ENCODE data around the gene MUC5AC. TPM values are rescaled to one million over a fixed set of nuclear protein-coding genes. Genes with fewer than 3 reads are reported as not detected.

Gene MUC5AC
- polyA plus RNA-seq, 1 donor (not counting 4 experiments of a cell fraction or from before 2014, with no cell fraction given), result not detected

- FAIRE-seq, result no peak
These were observed 70.5 kb downstream of the MUC5AC start for GRCh38 chr11:1228101-1228821.

DNA sequence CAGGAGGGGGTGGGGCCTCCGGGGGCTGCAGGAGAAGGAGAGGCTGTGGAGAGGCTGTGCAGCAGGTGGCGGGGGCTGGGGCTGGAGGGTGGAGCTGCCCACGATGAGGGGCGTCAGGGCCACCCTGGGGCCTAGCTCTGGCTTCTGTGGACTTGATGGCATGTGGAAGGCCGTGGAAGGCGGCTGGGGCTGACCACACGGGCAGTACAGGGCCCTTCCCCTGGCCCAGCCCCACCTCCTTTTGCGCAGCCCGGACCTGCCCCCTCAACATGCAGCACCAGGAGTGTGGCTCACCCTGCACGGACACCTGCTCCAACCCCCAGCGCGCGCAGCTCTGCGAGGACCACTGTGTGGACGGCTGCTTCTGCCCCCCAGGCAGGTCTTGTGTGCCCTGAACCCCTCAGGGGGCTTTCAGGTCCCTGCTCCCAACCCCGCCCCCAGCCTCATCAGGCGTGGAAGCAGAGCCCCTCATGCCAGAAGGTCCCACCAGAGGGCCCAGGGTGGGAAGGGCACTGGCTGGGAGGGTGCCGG is 71.2 kb downstream of the MUC5AC start:
- FAIRE-seq, result no peak
- Histone ChIP-seq H3K9ac (ENCODE audit: control insufficient read depth, extremely low read depth, insufficient read depth, low read length) (no peak overlapping the region), H3K4me1 (ENCODE audit: control insufficient read depth, extremely low read depth, insufficient read depth, low read length) (no peaks in the 10 kb centered on the region), H3K9me3 (ENCODE audit: control insufficient read depth, low read depth, low read length) (no peaks in the 10 kb centered on the region), H2AFZ (ENCODE audit: control insufficient read depth, low read length) (no peak overlapping the region), H3K4me3 (ENCODE audit: control insufficient read depth in 2 of 3, extremely low read depth in 1 of 3, insufficient read depth in 2 of 3, low read depth in 1 of 3, low read length in 3 of 3) (no peak overlapping the region), H3K4me2 (ENCODE audit: control insufficient read depth, extremely low read depth, insufficient read depth, low read depth, low read length) (no peak overlapping the region), H3K27me3 (ENCODE audit: control insufficient read depth, extremely low read depth, insufficient read depth, low read length) (peaks cover 34% of the 10 kb centered on the region), H3K9me1 (ENCODE audit: control insufficient read depth, extremely low read depth, insufficient read depth, low read length) (no peaks in the 10 kb centered on the region), H3K27ac (ENCODE audit: control insufficient read depth, insufficient read depth, low read length) (no peak overlapping the region), H3K36me3 (ENCODE audit: control insufficient read depth in 2 of 2, extremely low read depth in 1 of 2, insufficient read depth in 2 of 2, low read length in 2 of 2) (no peaks in the 10 kb centered on the region), H3K79me2 (ENCODE audit: control insufficient read depth, insufficient read depth, low read length) (no peaks in the 10 kb centered on the region), H4K20me1 (ENCODE audit: control insufficient read depth, extremely low read depth, insufficient read depth, low read length) (no peaks in the 10 kb centered on the region)
- dilution Hi-C loops (cut with MboI; ENCODE audit: extremely low pct_ligation_motif_present, low sequenced_read_pairs), result no loop called here
- TF ChIP-seq EZH2 (IDR thresholded peaks at IDR 0.05; ENCODE audit: low read length) (no peak), CTCF (optimal IDR thresholded peaks at IDR 0.05 in 1 of 3, IDR thresholded peaks at IDR 0.05 in 1 of 3, conservative IDR thresholded peaks at IDR 0.05 in 1 of 3; ENCODE audit: extremely low read depth in 1 of 3, insufficient read depth in 2 of 3, low read length in 3 of 3) (no peak)
- DNase-seq (ENCODE audit: low read depth, low spot score), result no peak

More at GRCh38 chr11:1228101-1228821, 70.5 kb downstream of the MUC5AC start:
- DNase-seq (ENCODE audit: low read depth, low spot score), result no peak
- Histone ChIP-seq H3K4me2 (ENCODE audit: control insufficient read depth, extremely low read depth, insufficient read depth, low read depth, low read length) (no peak overlapping the region), H3K36me3 (ENCODE audit: control insufficient read depth in 2 of 2, extremely low read depth in 1 of 2, insufficient read depth in 2 of 2, low read length in 2 of 2) (no peaks in the 10 kb centered on the region), H3K9ac (ENCODE audit: control insufficient read depth, extremely low read depth, insufficient read depth, low read length) (no peak overlapping the region), H3K79me2 (ENCODE audit: control insufficient read depth, insufficient read depth, low read length) (no peaks in the 10 kb centered on the region), H3K27me3 (ENCODE audit: control insufficient read depth, extremely low read depth, insufficient read depth, low read length) (peaks cover 34% of the 10 kb centered on the region), H3K9me3 (ENCODE audit: control insufficient read depth, low read depth, low read length) (no peaks in the 10 kb centered on the region), H3K27ac (ENCODE audit: control insufficient read depth, insufficient read depth, low read length) (no peak overlapping the region), H3K9me1 (ENCODE audit: control insufficient read depth, extremely low read depth, insufficient read depth, low read length) (no peaks in the 10 kb centered on the region), H2AFZ (ENCODE audit: control insufficient read depth, low read length) (no peak overlapping the region), H3K4me1 (ENCODE audit: control insufficient read depth, extremely low read depth, insufficient read depth, low read length) (no peaks in the 10 kb centered on the region), H4K20me1 (ENCODE audit: control insufficient read depth, extremely low read depth, insufficient read depth, low read length) (no peaks in the 10 kb centered on the region), H3K4me3 (ENCODE audit: control insufficient read depth in 2 of 3, extremely low read depth in 1 of 3, insufficient read depth in 2 of 3, low read depth in 1 of 3, low read length in 3 of 3) (no peak overlapping the region)
- no peak for TF ChIP-seq CTCF (optimal IDR thresholded peaks at IDR 0.05 in 1 of 3, IDR thresholded peaks at IDR 0.05 in 1 of 3, conservative IDR thresholded peaks at IDR 0.05 in 1 of 3; ENCODE audit: extremely low read depth in 1 of 3, insufficient read depth in 2 of 3, low read length in 3 of 3)
- no peak for TF ChIP-seq EZH2 (IDR thresholded peaks at IDR 0.05; ENCODE audit: low read length)
- dilution Hi-C loops (cut with MboI; ENCODE audit: extremely low pct_ligation_motif_present, low sequenced_read_pairs), result no loop called here
